HG02840 (cell line): ENCODE data around the gene SYNDIG1.

Experiments used
- ATAC-seq: cut with Tn5 transposase; IDR thresholded peaks from one replicate; pipeline ENCODE4 v1.9.1; 2021; ENCODE audit warnings: mild to moderate bottlenecking, moderate library complexity, moderate number of reproducible peaks; ENCODE audit not compliant: unreplicated experiment, low FRiP score

Gene SYNDIG1

GRCh38 chr20:24667689-24668383 is 198.4 kb downstream of the SYNDIG1 start:
- no peak for ATAC-seq

- ATAC-seq, result no peak
Observed at GRCh38 chr20:24668384-24668702, 198.9 kb downstream of the SYNDIG1 start.

GRCh38 chr20:24668791-24669190 is 199.4 kb downstream of the SYNDIG1 start:
- no peak for ATAC-seq

GRCh38 chr20:24669701-24670100 is 200.3 kb downstream of the SYNDIG1 start:
- no peak for ATAC-seq

- ATAC-seq, result no peak
Observed at GRCh38 chr20:24670341-24670872, 201.0 kb downstream of the SYNDIG1 start.

- no peak for ATAC-seq
Observed at GRCh38 chr20:24670981-24671380, 201.6 kb downstream of the SYNDIG1 start.

GRCh38 chr20:24672181-24672880 is 202.9 kb downstream of the SYNDIG1 start:
- no peak for ATAC-seq

- ATAC-seq, result no peak
Observed at GRCh38 chr20:24672886-24673677, 203.7 kb downstream of the SYNDIG1 start.

- ATAC-seq, result no peak
Observed at GRCh38 chr20:24673678-24674570, 204.5 kb downstream of the SYNDIG1 start.

- ATAC-seq, result no peak
Observed at GRCh38 chr20:24674921-24675605, 205.6 kb downstream of the SYNDIG1 start.

- no peak for ATAC-seq
Observed at GRCh38 chr20:24675651-24676352, 206.4 kb downstream of the SYNDIG1 start.

- ATAC-seq, result no peak
Observed at GRCh38 chr20:24676353-24676977, 207.0 kb downstream of the SYNDIG1 start.

GRCh38 chr20:24676978-24677370 is 207.5 kb downstream of the SYNDIG1 start:
- no peak for ATAC-seq

- ATAC-seq, result no peak
Observed at GRCh38 chr20:24677626-24678315, 208.3 kb downstream of the SYNDIG1 start.

GRCh38 chr20:24678351-24679106 is 209.1 kb downstream of the SYNDIG1 start:
- ATAC-seq, result no peak

- ATAC-seq, result no peak
Observed at GRCh38 chr20:24679448-24680047, 210.1 kb downstream of the SYNDIG1 start.
